Immature natural killer cell (primary cell): ENCODE data around the gene ASB7. TPM values are rescaled to one million over a fixed set of nuclear protein-coding genes. Genes with fewer than 3 reads are reported as not detected.
"Not testable (repeated sequence)": the region's sequence is repeated elsewhere in the genome, so short reads cannot be mapped to it uniquely, and the experiment has no call there.

ENCODE experiments used
- DNase-seq, 3 donors: peaks; one replicate each; pipeline ENCODE4 v3.0.0; 2022; ENCODE audit warnings: mixed read lengths in 1 of 3
- H3K27ac Mint-ChIP-seq, 6 donors: one replicate each; pipeline ENCODE4 v1.8.0; 2020; ENCODE audit warnings: mixed read lengths in 6 of 6, mild to moderate bottlenecking in 5 of 6, inconsistent platforms in 4 of 6, moderate library complexity in 3 of 6
- H3K27me3 Mint-ChIP-seq, 3 donors: one replicate each; pipeline ENCODE4 v1.8.0; 2020 to 2021; ENCODE audit warnings: low read depth in 3 of 3, mild to moderate bottlenecking in 3 of 3, mixed read lengths in 3 of 3, moderate library complexity in 3 of 3, inconsistent platforms in 1 of 3
- H3K36me3 Mint-ChIP-seq, 3 donors: one replicate each; pipeline ENCODE4 v1.8.0; 2020; ENCODE audit warnings: mixed read lengths in 3 of 3, inconsistent platforms in 2 of 3, mild to moderate bottlenecking in 2 of 3
- H3K4me1 Mint-ChIP-seq, 2 donors: one replicate each; pipeline ENCODE4 v1.8.0; 2020; ENCODE audit warnings: inconsistent platforms in 2 of 2, mild to moderate bottlenecking in 2 of 2, mixed read lengths in 2 of 2, moderate library complexity in 1 of 2
- H3K4me3 Mint-ChIP-seq, 5 donors: one replicate each; pipeline ENCODE4 v1.8.0; 2020; ENCODE audit warnings: mild to moderate bottlenecking in 5 of 5, mixed read lengths in 5 of 5, inconsistent platforms in 3 of 5, moderate library complexity in 3 of 5
- H3K9me3 Mint-ChIP-seq, 6 donors: one replicate each; pipeline ENCODE4 v1.8.0; 2020; ENCODE audit warnings: mild to moderate bottlenecking in 6 of 6, mixed read lengths in 6 of 6, inconsistent platforms in 4 of 6, moderate library complexity in 3 of 6
- polyA plus RNA-seq, 3 donors: library from polyadenylated mRNA; unstranded; fragments of 300-500 nt; fragmentation: Illumina TruSeq; gene quantifications; one replicate each; pipeline ENCODE4 v1.2.3, GENCODE V29; 2021

Gene ASB7
- polyA plus RNA-seq, 3 donors from 2014 or later: 8.2 to 9.9 (median 8.8) TPM

GRCh38 chr15:100669260-100669659 lies 66.9 kb downstream of the ASB7 start:
- Mint-ChIP-seq H3K27me3 (peaks cover 0 to 13% (median 2%) of the 10 kb centered on the region in 3 donors), H3K36me3 (no peaks in the 10 kb centered on the region), H3K27ac (no peak overlapping the region), H3K9me3 (peaks cover 0 to 4% (median 0%) of the 10 kb centered on the region in 6 donors), H3K4me3 (no peak overlapping the region), H3K4me1 (no peaks in the 10 kb centered on the region)
- DNase-seq: no peak

DNA sequence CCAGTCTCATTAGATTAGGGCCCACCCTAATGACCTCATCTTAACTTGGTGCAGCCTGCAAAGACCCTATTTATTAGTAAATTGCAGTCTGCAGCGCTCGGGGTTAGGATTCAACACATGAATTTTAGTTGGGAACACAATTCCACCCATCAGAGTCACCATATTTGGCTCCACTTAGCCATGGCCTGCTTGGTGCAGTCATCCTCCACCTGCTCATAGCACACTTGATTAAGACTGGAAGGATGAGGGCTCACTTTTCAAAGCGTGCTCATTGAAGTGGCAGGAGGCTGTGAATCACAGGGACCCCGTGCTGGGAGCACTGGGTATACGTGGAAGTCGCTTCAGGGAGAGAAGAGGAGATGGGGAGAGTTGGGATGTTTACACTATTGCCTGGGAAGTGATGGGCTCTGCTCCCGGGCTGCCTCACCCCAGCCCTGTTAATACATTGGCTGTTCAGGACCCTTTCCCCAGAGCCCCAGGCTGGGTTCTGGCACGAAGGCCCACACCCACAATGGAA lies 68.2 kb downstream of the ASB7 start:
- peaks cover 0 to 8% (median 2%) of the 10 kb centered on the region in 3 donors for H3K27me3 Mint-ChIP-seq
- H3K4me1 Mint-ChIP-seq: no peaks in the 10 kb centered on the region
- no peak overlapping the region for H3K4me3 Mint-ChIP-seq
- no peaks in the 10 kb centered on the region for H3K36me3 Mint-ChIP-seq
- DNase-seq: no peak
- H3K27ac Mint-ChIP-seq: no peak overlapping the region
- peaks cover 0 to 4% (median 0%) of the 10 kb centered on the region in 6 donors for H3K9me3 Mint-ChIP-seq

- no peak for DNase-seq
- Mint-ChIP-seq H3K27ac (no peak overlapping the region), H3K27me3 (peaks cover under 1 to 8% (median 2%) of the 10 kb centered on the region in 3 donors), H3K9me3 (peaks cover 0 to 4% (median 0%) of the 10 kb centered on the region in 6 donors), H3K4me1 (no peaks in the 10 kb centered on the region), H3K4me3 (no peak overlapping the region), H3K36me3 (no peaks in the 10 kb centered on the region)
Measured at GRCh38 chr15:100671124-100671680, 68.8 kb downstream of the ASB7 start.

- Mint-ChIP-seq H3K4me3 (no peak overlapping the region), H3K36me3 (no peaks in the 10 kb centered on the region), H3K27me3 (peaks cover 2 to 10% (median 4%) of the 10 kb centered on the region in 3 donors), H3K27ac (no peak overlapping the region), H3K9me3 (peaks cover 0 to 4% (median 0%) of the 10 kb centered on the region in 6 donors), H3K4me1 (no peaks in the 10 kb centered on the region)
- no peak for DNase-seq
Measured at GRCh38 chr15:100671858-100672543, 69.6 kb downstream of the ASB7 start.

- no peak overlapping the region for H3K27ac Mint-ChIP-seq
- H3K4me3 Mint-ChIP-seq: no peak overlapping the region
- peaks cover 0 to 4% (median 0%) of the 10 kb centered on the region in 6 donors for H3K9me3 Mint-ChIP-seq
- H3K4me1 Mint-ChIP-seq: no peaks in the 10 kb centered on the region
- DNase-seq: no peak
- H3K36me3 Mint-ChIP-seq: no peaks in the 10 kb centered on the region
- H3K27me3 Mint-ChIP-seq: peaks cover 2 to 5% (median 4%) of the 10 kb centered on the region in 3 donors
Measured at GRCh38 chr15:100672959-100673358, 70.6 kb downstream of the ASB7 start.

DNA sequence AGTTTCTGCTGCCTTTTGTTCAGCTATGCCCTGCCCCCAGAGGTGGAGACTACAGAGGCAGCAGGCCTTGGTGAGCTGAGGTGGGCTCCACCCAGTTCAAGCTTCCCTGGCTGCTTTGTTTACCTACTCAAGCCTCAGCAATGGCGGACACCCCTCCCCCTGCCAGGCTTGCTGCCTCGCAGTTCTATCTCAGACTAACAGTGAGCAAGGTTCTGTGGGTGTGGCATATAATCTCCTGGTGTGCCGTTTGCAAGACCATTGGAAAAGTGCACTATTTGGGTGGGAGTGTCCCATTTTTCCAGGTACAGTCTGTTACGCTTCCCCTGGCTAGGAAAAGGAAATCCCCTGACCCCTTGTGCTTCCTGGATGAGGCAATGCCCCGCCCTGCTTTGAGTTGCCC lies 76.8 kb downstream of the ASB7 start:
- not testable (repeated sequence) for H3K4me3 Mint-ChIP-seq, H3K27ac Mint-ChIP-seq, DNase-seq, H3K36me3 Mint-ChIP-seq, H3K27me3 Mint-ChIP-seq, H3K9me3 Mint-ChIP-seq
- H3K4me1 Mint-ChIP-seq: peaks cover 5 to 17% of the 10 kb centered on the region in 2 donors

DNA sequence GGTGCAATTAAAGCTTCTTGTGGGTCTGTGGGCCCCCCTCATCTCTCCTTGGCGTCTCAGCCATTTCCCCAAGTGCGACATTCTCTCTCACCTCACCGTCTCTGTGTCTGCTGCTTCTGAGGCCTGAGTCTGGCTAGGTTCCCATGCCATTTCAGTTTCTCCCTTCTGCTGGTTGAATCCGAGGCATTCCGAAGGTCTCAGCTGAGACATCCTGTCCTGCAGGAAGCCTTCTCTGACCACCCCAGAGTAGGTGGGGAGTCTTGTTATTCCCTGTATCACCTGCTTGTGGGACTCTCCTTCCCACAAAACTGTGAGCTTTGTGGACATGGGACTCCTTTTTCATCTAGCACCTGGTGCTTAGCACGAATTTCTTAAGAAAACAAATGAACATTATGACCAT lies 78.3 kb downstream of the ASB7 start:
- Mint-ChIP-seq H3K9me3 (peaks cover 0 to 2% (median 0%) of the 10 kb centered on the region in 6 donors), H3K27ac (no peak overlapping the region), H3K36me3 (peaks cover 0 to 3% (median 0%) of the 10 kb centered on the region in 3 donors), H3K27me3 (peaks cover 2 to 6% (median 5%) of the 10 kb centered on the region in 3 donors), H3K4me3 (no peak overlapping the region), H3K4me1 (peaks cover 5 to 17% of the 10 kb centered on the region in 2 donors)
- DNase-seq: no peak

DNA sequence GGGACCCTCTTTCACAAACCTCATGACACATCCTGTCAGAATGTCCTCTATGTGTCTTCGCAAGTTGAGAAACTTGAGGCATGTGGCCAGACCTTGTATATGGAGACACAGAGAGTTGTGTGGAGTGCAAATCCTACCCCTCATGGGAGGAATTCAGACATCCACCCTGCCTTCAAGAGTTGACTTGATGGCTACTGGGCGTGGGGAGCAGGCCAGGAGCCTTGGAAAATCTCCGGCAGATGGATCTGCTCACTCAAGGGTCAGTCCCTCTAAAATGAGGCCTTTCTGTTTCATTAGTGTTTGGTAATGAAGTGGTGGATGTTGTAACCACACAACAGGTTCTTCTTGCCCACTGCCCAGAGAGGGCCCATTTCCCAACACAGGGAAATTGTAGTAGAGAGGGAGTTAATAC lies 79.0 kb downstream of the ASB7 start:
- DNase-seq: no peak
- H3K9me3 Mint-ChIP-seq: peaks cover 0 to 2% (median 0%) of the 10 kb centered on the region in 6 donors
- no peak overlapping the region for H3K4me3 Mint-ChIP-seq
- H3K27me3 Mint-ChIP-seq: peaks cover 2 to 5% (median 4%) of the 10 kb centered on the region in 3 donors
- no peak overlapping the region for H3K27ac Mint-ChIP-seq
- H3K36me3 Mint-ChIP-seq: peaks cover 0 to 3% (median 0%) of the 10 kb centered on the region in 3 donors
- peaks cover 5 to 17% of the 10 kb centered on the region in 2 donors for H3K4me1 Mint-ChIP-seq

GRCh38 chr15:100682468-100682867 lies 80.1 kb downstream of the ASB7 start:
- no peak overlapping the region for H3K4me3 Mint-ChIP-seq
- peaks cover 5 to 17% of the 10 kb centered on the region in 2 donors for H3K4me1 Mint-ChIP-seq
- H3K27ac Mint-ChIP-seq: no peak overlapping the region
- H3K27me3 Mint-ChIP-seq: peaks cover 2 to 7% (median 2%) of the 10 kb centered on the region in 3 donors
- no peak for DNase-seq
- H3K36me3 Mint-ChIP-seq: peaks cover 0 to 3% (median 0%) of the 10 kb centered on the region in 3 donors
- H3K9me3 Mint-ChIP-seq: peaks cover 0 to 2% (median 0%) of the 10 kb centered on the region in 6 donors

- peaks cover 5 to 17% of the 10 kb centered on the region in 2 donors for H3K4me1 Mint-ChIP-seq
- no peak overlapping the region for H3K4me3 Mint-ChIP-seq
- peaks cover 0 to 3% (median 0%) of the 10 kb centered on the region in 3 donors for H3K36me3 Mint-ChIP-seq
- DNase-seq: no peak
- H3K27ac Mint-ChIP-seq: no peak overlapping the region
- H3K9me3 Mint-ChIP-seq: peaks cover 0 to 2% (median 0%) of the 10 kb centered on the region in 6 donors
- H3K27me3 Mint-ChIP-seq: peaks cover 2 to 7% (median 2%) of the 10 kb centered on the region in 3 donors
Measured at GRCh38 chr15:100683434-100683833, 81.0 kb downstream of the ASB7 start.

GRCh38 chr15:100684591-100684990 lies 82.2 kb downstream of the ASB7 start:
- peaks cover 5 to 17% of the 10 kb centered on the region in 2 donors for H3K4me1 Mint-ChIP-seq
- H3K4me3 Mint-ChIP-seq: no peak overlapping the region
- no peak for DNase-seq
- peaks cover 0 to 7% (median 2%) of the 10 kb centered on the region in 3 donors for H3K27me3 Mint-ChIP-seq
- no peak overlapping the region for H3K27ac Mint-ChIP-seq
- peaks cover 0 to 3% (median 0%) of the 10 kb centered on the region in 3 donors for H3K36me3 Mint-ChIP-seq
- peaks cover 0 to 2% (median 0%) of the 10 kb centered on the region in 6 donors for H3K9me3 Mint-ChIP-seq

DNA sequence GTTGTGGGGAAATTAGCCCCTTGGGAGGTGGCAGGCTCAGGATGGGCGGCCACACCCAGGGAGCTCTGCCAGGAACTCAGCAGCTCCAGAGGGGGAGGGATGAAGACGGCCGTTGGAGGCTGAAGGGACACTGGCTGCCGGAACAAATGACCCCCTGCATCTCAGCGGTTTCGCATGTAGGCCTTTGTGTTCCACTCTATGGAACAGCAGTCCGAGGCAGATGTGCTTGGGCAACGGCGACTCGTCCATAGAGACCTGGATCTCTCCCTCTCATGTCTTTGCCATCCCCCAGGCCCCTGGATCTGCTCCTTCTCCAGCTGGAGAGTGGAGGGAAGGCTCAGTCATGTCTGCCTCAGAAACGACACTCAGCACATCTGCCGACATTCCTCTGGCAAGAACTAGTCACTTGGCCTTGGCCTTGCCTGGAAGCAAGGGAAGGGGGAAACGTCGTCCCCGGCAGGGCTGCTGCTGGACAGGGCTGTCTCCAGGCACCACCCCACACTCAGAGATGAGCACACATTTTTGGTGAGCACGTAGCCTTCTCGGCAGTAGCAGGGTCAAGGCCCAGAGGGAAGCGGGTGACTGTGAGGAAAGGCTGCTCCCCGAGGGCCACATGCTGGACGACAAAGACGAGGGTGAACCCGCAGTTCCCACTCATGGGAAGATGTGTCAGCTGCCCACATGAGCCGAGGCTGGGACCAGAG lies 83.8 kb downstream of the ASB7 start:
- Mint-ChIP-seq H3K4me1 (peaks cover 5 to 17% of the 10 kb centered on the region in 2 donors), H3K27ac (no peak overlapping the region), H3K27me3 (peaks cover 0 to 5% (median 2%) of the 10 kb centered on the region in 3 donors), H3K4me3 (no peak overlapping the region), H3K9me3 (no peaks in the 10 kb centered on the region), H3K36me3 (no peaks in the 10 kb centered on the region)
- DNase-seq: no peak

GRCh38 chr15:100686725-100687473 lies 84.5 kb downstream of the ASB7 start:
- Mint-ChIP-seq H3K27me3 (peaks cover 0 to 5% (median 2%) of the 10 kb centered on the region in 3 donors), H3K4me1 (peaks cover 5 to 11% of the 10 kb centered on the region in 2 donors), H3K9me3 (no peaks in the 10 kb centered on the region), H3K27ac (no peak overlapping the region), H3K4me3 (no peak overlapping the region), H3K36me3 (no peaks in the 10 kb centered on the region)
- DNase-seq: no peak
